ENCODE measurements around the gene FXYD4. TPM values are rescaled to one million over a fixed set of nuclear protein-coding genes. Genes with fewer than 3 reads are reported as not detected.

Gene FXYD4
- total RNA-seq, 1 experiment from 2014 or later, result not detected

DNA sequence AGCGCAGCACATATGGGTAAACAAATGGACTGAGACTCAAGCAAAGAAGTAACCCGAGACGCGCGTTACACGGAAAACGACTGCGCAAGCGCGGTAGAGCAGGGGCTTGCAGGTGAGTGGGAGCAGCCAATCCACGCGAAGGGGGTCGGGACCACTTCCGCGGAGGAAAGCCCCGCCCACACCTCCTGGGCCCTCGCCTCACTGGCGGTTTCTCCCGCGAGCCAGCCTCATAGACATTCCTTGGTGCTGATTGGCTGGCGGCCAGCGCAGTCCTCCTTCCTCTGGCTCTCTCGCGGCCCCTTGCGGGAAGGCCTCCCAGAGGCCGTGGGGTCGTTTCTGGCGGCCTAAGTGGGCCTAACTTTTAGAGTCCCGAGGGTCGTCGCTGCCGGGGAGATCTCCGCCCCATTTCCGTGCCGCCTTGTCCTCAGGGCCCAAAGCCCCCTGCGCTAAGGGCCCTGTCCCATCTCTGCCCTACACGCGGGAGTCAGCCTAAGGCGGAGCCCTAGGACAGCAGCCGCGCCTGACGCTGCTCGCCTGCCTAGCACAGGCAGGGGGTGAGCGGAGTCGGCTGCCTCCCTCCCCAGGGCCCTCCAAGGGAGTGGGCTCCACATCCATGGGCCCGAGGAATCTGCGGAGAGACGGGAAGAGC is 9.1 kb upstream of the FXYD4 start (continued):
- TF ChIP-seq, protein P1, sequence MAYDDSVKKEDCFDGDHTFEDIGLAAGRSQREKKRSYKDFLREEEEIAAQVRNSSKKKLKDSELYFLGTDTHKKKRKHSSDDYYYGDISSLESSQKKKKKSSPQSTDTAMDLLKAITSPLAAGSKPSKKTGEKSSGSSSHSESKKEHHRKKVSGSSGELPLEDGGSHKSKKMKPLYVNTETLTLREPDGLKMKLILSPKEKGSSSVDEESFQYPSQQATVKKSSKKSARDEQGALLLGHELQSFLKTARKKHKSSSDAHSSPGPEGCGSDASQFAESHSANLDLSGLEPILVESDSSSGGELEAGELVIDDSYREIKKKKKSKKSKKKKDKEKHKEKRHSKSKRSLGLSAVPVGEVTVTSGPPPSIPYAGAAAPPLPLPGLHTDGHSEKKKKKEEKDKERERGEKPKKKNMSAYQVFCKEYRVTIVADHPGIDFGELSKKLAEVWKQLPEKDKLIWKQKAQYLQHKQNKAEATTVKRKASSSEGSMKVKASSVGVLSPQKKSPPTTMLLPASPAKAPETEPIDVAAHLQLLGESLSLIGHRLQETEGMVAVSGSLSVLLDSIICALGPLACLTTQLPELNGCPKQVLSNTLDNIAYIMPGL (CRISPR knock-in tag; IDR thresholded peaks at IDR 0.05), result peak; percentile 45; the same call in 1 of the 2 replicates
- TF ChIP-seq, protein P2, sequence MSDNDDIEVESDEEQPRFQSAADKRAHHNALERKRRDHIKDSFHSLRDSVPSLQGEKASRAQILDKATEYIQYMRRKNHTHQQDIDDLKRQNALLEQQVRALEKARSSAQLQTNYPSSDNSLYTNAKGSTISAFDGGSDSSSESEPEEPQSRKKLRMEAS (CRISPR knock-in tag; IDR thresholded peaks at IDR 0.05), result peak; percentile 93

DNA sequence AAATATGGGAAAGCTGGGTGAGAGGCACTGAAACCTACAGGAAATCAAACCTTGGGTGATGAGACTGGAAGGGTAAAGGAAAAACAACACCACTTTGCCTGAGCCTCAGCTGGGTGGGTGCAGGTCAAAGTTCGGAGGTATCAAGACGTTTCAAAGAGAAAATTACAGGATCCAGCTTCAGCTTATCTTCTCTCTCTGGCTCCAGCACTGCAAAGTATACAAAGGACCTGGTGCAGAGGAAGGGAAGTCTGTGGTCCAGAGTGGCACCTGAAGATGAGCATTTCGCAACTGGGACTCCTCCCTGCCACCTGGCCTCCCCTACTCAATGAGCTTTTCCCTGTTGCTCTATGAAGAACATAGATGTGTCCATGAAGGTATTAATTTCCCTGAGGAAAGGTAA is 6.4 kb upstream of the FXYD4 start:
- no peak for DNase-seq (ENCODE audit: low spot score)
- ChIA-PET POLR2A (interaction anchor here (0.6 kb wide), 1 partner anchor 967 kb away, joined by 3 read pairs; no protein-coding TSS in a partner anchor), CTCF (interaction anchor here (1.4 kb wide), 1 partner anchor 16 kb away, joined by 5 read pairs; no protein-coding TSS in a partner anchor)
- Mint-ChIP-seq H3K9me3 (no peaks in the 10 kb centered on the region), H3K4me3 (no peak overlapping the region), H3K4me1 (peaks cover 10% of the 10 kb centered on the region), H3K36me3 (no peaks in the 10 kb centered on the region), H3K27me3 (ENCODE audit: low read depth) (peaks cover 13% of the 10 kb centered on the region; the same call in 1 of the 2 replicates), H3K27ac (no peak overlapping the region)
- no peak for ATAC-seq
- TF ChIP-seq, protein P3, sequence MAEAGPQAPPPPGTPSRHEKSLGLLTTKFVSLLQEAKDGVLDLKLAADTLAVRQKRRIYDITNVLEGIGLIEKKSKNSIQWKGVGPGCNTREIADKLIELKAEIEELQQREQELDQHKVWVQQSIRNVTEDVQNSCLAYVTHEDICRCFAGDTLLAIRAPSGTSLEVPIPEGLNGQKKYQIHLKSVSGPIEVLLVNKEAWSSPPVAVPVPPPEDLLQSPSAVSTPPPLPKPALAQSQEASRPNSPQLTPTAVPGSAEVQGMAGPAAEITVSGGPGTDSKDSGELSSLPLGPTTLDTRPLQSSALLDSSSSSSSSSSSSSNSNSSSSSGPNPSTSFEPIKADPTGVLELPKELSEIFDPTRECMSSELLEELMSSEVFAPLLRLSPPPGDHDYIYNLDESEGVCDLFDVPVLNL (CRISPR knock-in tag; IDR thresholded peaks at IDR 0.05; ENCODE audit: borderline replicate concordance, low read depth), result no peak
- TF ChIP-seq PRRX2 (CRISPR knock-in tag; IDR thresholded peaks at IDR 0.05) (no peak), IRF2 (CRISPR knock-in tag; IDR thresholded peaks at IDR 0.05; ENCODE audit: borderline replicate concordance, low read depth) (no peak), KAT7 (CRISPR knock-in tag; IDR thresholded peaks at IDR 0.05; ENCODE audit: borderline replicate concordance) (no peak), GTF2I (CRISPR knock-in tag; conservative IDR thresholded peaks at IDR 0.05) (no peak), ZBTB21 (CRISPR knock-in tag; IDR thresholded peaks at IDR 0.05; ENCODE audit: borderline replicate concordance) (no peak), NR3C1 (CRISPR knock-in tag; conservative IDR thresholded peaks at IDR 0.05; ENCODE audit: low read depth) (no peak), NR2C2 (CRISPR knock-in tag; IDR thresholded peaks at IDR 0.05) (no peak), ZNF121 (CRISPR knock-in tag; IDR thresholded peaks at IDR 0.05) (no peak), JUN (CRISPR knock-in tag; IDR thresholded peaks at IDR 0.05) (no peak), SP1 (CRISPR knock-in tag; conservative IDR thresholded peaks at IDR 0.05) (no peak), SOX15 (CRISPR knock-in tag; IDR thresholded peaks at IDR 0.05) (no peak), NR1H2 (CRISPR knock-in tag; IDR thresholded peaks at IDR 0.05) (no peak), ZNF138 (CRISPR knock-in tag; conservative IDR thresholded peaks at IDR 0.05) (no peak), GRHL2 (CRISPR knock-in tag; IDR thresholded peaks at IDR 0.05; ENCODE audit: insufficient replicate concordance, severe bottlenecking) (no peak), OVOL2 (CRISPR knock-in tag; IDR thresholded peaks at IDR 0.05; ENCODE audit: borderline replicate concordance) (no peak)
- TF ChIP-seq, protein P4, sequence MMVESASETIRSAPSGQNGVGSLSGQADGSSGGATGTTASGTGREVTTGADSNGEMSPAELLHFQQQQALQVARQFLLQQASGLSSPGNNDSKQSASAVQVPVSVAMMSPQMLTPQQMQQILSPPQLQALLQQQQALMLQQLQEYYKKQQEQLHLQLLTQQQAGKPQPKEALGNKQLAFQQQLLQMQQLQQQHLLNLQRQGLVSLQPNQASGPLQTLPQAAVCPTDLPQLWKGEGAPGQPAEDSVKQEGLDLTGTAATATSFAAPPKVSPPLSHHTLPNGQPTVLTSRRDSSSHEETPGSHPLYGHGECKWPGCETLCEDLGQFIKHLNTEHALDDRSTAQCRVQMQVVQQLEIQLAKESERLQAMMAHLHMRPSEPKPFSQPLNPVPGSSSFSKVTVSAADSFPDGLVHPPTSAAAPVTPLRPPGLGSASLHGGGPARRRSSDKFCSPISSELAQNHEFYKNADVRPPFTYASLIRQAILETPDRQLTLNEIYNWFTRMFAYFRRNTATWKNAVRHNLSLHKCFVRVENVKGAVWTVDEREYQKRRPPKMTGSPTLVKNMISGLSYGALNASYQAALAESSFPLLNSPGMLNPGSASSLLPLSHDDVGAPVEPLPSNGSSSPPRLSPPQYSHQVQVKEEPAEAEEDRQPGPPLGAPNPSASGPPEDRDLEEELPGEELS (CRISPR knock-in tag; IDR thresholded peaks at IDR 0.05), result no peak
- TF ChIP-seq, protein P5, sequence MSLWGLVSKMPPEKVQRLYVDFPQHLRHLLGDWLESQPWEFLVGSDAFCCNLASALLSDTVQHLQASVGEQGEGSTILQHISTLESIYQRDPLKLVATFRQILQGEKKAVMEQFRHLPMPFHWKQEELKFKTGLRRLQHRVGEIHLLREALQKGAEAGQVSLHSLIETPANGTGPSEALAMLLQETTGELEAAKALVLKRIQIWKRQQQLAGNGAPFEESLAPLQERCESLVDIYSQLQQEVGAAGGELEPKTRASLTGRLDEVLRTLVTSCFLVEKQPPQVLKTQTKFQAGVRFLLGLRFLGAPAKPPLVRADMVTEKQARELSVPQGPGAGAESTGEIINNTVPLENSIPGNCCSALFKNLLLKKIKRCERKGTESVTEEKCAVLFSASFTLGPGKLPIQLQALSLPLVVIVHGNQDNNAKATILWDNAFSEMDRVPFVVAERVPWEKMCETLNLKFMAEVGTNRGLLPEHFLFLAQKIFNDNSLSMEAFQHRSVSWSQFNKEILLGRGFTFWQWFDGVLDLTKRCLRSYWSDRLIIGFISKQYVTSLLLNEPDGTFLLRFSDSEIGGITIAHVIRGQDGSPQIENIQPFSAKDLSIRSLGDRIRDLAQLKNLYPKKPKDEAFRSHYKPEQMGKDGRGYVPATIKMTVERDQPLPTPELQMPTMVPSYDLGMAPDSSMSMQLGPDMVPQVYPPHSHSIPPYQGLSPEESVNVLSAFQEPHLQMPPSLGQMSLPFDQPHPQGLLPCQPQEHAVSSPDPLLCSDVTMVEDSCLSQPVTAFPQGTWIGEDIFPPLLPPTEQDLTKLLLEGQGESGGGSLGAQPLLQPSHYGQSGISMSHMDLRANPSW (CRISPR knock-in tag; conservative IDR thresholded peaks at IDR 0.05; ENCODE audit: low read depth), result no peak
- TF ChIP-seq, protein P6, sequence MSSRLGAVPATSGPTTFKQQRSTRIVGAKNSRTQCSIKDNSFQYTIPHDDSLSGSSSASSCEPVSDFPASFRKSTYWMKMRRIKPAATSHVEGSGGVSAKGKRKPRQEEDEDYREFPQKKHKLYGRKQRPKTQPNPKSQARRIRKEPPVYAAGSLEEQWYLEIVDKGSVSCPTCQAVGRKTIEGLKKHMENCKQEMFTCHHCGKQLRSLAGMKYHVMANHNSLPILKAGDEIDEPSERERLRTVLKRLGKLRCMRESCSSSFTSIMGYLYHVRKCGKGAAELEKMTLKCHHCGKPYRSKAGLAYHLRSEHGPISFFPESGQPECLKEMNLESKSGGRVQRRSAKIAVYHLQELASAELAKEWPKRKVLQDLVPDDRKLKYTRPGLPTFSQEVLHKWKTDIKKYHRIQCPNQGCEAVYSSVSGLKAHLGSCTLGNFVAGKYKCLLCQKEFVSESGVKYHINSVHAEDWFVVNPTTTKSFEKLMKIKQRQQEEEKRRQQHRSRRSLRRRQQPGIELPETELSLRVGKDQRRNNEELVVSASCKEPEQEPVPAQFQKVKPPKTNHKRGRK (CRISPR knock-in tag; IDR thresholded peaks at IDR 0.05; ENCODE audit: borderline replicate concordance), result no peak
- TF ChIP-seq, protein P7, sequence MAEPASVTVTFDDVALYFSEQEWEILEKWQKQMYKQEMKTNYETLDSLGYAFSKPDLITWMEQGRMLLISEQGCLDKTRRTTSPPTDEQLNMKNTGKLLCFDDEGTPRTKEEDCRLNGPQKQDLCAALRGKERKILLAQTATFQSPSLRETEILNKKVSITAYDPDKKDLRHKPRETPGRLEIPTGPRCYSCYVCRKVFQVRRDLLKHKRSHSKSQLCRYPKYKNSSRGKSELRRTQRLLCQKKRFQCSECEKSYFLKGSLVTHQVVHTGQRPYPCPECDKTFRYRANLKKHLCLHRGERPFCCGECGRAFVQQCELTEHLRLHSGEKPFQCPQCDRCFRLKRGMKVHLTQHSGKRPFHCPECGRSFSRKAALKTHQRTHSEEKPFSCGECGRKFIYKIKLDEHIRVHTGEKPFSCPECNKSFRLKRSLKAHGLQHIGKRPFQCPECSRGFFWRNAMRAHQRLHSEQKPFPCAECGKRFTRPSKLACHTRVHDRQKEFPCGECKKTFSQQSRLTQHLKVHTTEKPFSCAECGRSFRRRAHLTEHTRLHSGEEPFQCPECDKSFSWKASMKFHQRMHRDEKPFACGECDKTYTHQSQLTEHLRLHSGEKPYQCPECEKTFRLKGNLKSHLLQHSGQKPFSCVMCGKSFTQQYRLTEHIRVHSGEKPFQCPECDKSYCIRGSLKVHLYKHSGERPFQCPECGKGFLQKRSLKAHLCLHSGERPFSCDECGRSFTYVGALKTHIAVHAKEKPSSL (CRISPR knock-in tag; conservative IDR thresholded peaks at IDR 0.05), result no peak

All from WTC11 (cell line).